GM19239 (cell line): Measurements from ENCODE around the gene PTPRN2.

Source experiments
- DNase-seq: peaks from one replicate; pipeline ENCODE4 v3.0.0; 2011; ENCODE audit warnings: low spot score; ENCODE audit not compliant: insufficient read length
- FAIRE-seq: peaks from 2 replicates; lab custom pipeline; 2011; peaks lifted over from hg19 to GRCh38; lab: Jason Lieb, UNC

The PTPRN2 gene

DNA sequence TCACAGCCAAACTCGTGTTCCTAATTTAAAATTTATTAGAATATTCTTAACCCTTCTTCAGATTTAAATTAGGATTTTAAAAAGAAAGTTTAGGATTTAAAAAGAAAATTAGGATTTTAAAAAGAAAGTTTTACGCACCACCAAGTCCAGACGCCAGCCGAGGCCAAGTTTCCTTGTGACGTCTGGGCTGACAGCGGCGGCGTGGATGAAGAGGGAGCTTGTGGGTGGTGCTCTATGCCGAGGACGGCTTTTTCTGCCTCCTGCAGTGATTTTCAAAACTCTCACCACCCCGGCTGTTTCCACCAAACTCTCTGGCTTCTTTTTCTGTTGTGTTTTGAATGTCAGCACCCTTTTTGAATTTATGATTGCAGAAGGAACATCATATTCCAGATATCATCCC is 997.9 kb downstream of the PTPRN2 start:
- no peak for DNase-seq
- FAIRE-seq: no peak

- DNase-seq (no peak), FAIRE-seq (no peak)
These were observed 999.6 kb downstream of the PTPRN2 start for GRCh38 chr7:157587805-157588560.

GRCh38 chr7:157587051-157587804 is 1000.4 kb downstream of the PTPRN2 start:
- FAIRE-seq: no peak
- DNase-seq: no peak

DNA sequence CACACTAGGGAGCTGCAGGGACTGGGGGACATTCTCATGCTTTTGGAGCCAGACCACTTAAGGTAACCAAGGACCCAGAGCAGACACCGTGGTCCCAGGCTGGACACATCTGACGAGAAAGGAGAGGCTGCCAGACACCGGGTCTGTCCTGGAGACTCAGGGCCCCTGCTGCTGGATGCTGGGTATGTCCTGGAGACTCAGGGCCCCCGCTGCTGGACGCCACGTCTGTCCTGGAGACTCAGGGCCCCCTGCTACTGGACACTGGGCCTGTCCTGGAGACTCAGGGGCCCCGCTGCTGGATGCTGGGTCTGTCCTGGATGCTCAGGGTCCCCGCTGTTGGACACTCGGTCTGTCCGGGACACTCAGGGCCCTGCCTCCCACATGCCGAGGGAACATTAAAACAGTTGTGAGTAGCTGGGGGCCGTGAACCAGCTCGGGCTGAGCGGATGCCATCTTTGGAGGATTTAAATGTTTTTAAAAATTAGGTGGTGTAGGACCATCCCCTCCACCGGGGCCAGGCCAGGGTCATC is 1001.1 kb downstream of the PTPRN2 start:
- FAIRE-seq (no peak), DNase-seq (no peak)

DNA sequence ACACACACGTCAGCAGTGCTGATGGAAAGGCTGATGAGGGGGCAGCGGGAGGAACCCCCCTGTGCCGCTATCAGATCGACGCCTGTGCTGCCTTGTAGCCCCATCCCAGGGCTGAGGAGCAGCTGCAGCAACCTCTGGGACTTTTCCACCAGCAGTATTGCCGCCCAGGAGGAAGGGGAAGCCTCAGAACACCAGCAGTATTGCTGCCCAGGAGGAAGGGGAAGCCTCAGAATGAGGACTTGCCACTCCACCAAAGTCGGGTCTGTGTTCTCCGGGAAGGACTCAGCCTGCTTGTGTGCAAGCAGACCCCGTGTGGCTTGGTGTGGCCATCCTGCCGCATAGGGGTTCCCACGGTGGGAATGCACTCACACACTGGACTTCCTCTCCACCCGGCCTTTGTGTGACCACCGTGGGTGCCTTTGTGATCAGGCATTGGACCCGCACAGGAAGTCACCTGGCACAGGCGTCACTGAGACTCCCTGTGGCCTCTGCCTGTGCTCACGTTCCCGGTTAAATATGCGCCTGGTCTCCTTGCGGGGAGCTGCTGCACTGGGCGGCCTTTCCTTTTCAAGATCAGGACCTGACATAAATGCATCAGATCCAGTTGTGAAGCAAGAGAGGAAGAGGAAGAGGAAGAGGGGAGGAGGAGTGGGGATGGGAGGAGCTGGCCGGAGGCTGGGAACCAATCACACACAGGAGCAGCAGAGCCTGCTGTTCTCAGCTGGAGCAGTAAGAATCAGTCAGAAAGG is 1002.3 kb downstream of the PTPRN2 start:
- FAIRE-seq (no peak), DNase-seq (no peak)

DNA sequence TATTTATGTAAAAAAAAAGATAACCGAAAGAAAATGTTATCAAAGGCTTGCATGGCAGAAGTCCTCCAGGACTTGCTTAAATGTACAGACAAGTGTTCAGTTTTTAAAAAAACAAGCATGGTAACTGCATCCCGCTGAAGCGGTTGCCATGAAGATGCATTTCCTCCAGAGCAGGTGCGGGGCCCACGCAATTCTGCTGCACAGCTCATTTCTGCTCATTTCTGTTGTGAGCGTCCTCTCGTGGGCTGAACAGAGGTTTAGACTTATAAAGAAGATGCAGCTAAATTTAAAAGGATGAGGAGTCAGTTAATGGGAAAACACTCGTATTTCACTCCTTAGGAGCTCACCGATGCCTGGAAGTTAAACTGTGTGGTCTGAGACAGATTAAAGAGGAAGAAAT is 1003.2 kb downstream of the PTPRN2 start:
- FAIRE-seq (no peak), DNase-seq (no peak)

DNA sequence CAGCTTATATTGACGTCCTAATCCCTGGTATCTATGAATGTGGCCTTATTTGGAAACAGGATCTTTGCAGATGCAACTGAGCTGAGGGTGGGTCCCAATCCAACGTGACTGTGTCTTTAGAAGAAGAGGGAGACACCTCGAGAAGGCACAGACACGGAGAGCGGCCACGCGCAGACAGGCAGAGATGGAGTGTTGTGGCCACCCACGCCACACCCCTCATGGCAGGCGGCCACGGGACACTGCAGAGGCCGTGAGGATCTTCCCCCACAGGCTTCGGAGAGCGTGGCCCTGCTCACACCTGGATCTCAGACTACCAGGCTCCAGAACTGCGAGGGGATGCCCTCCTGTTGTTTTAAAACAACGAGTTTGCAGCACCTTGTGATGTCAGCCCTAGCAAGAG is 1005.9 kb downstream of the PTPRN2 start:
- FAIRE-seq (no peak), DNase-seq (no peak)

GRCh38 chr7:157580324-157580723 is 1007.3 kb downstream of the PTPRN2 start:
- no peak for FAIRE-seq
- no peak for DNase-seq

DNA sequence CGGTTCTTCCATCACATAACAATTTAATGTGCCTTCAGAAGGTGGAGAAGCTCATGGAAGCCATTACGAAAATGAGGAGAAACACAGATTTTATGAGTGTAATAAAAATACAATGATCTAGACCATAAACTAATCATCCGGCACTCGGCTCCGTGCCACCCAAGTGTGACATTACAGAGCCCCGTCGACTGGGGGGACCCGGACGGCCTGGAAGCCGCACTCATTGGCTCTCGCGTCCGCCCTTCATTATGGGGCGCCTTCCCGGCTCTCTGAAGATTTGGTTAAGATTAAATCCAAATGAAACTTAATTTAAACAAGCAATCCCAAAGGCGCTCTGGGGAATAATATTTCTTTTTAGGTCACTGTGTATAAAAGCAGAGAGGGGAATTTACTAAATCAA is 1008.2 kb downstream of the PTPRN2 start:
- DNase-seq (no peak), FAIRE-seq (no peak)

DNA sequence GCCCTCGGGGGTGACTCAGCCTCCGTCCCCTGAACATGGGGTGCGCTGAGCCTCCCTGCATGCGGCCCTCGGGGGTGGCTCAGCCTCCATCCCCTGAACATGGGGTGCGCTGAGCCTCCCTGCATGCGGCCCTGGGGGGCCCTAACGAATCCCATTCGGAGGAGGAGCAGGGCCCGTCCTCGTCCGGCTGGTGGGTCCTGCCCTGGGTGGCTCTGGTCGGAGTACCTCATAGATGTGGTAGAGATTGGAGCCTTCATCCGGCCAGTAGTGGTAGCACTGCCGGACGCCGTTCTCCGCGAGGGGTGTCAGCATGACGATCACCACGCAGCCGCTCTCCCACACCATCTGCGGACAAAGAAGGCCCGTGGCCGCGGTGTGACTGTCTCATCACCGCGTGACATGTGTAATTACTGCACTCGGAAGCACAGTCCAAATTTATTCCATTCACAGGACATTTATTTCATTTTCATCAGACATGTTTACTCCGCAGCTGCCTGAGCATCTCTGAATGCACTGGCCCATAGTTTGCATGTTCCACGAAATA is 1009.8 kb downstream of the PTPRN2 start:
- FAIRE-seq: no peak

GRCh38 chr7:157577061-157577460 is 1010.6 kb downstream of the PTPRN2 start:
- DNase-seq (no peak), FAIRE-seq (no peak)

More for the DNA sequence above, 1009.8 kb downstream of the PTPRN2 start:
- DNase-seq: no peak

GRCh38 chr7:157576415-157576814 is 1011.2 kb downstream of the PTPRN2 start:
- no peak for DNase-seq
- no peak for FAIRE-seq

DNA sequence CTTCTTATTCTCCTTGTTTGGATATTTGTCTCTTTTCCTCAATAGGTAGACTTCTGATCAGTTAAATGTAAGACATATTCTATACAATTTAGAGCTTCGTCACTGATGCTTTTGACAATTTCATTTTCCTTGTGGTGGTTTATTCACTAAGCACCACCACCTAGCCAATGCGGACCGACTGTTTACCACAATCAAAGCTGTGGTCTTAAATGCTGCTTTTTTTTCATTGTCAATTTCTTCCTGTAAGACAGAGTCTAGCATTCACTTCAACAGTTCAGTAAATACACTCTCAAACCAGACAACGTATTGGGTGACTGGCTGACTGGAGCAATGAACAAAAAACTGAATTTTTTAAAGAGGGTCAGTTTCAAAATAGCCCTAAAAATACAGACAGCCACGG is 1011.8 kb downstream of the PTPRN2 start:
- DNase-seq (no peak), FAIRE-seq (no peak)

DNA sequence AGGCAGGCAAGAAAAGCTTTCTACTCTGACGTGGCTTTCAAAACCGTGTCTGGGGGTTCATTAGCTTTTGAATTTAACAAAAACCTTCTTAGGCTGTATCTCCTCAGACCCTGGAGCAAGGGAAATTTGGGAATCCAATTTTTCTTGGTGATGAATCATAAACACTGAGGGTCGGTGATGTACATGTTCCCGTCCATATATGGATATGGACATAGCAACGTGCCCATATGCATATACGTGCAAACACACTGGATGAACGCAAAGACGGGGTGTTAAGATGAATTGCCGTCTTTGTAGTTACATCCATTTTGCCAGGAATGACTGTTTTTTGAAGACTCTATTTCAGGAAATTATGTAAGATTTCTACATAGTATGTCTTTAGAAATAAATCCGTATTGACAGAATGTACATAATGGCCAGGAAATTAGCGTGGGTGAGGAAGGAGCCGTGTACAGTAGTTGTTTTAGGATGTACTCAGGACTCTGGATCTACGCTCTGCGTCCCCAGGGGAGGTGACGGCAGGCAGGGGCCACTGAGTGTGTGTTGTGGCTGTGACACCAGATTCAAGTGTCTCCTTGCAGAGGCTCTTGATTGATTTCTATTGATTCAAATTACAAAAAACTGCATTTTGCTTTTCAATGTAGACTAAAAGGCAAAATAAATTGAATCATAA is 1012.6 kb downstream of the PTPRN2 start:
- DNase-seq (no peak), FAIRE-seq (no peak)

GRCh38 chr7:157574120-157574825 is 1013.4 kb downstream of the PTPRN2 start:
- DNase-seq (no peak), FAIRE-seq (no peak)

- no peak for DNase-seq
- FAIRE-seq: no peak
These were observed 1014.4 kb downstream of the PTPRN2 start for GRCh38 chr7:157573244-157573643.

- FAIRE-seq: no peak
These were observed 1015.0 kb downstream of the PTPRN2 start for GRCh38 chr7:157572622-157573021.

GRCh38 chr7:157570531-157571200 is 1017.0 kb downstream of the PTPRN2 start:
- DNase-seq (no peak), FAIRE-seq (no peak)

More at GRCh38 chr7:157572622-157573021, 1015.0 kb downstream of the PTPRN2 start:
- no peak for DNase-seq

GRCh38 chr7:157569967-157570366 is 1017.7 kb downstream of the PTPRN2 start:
- DNase-seq (no peak), FAIRE-seq (no peak)
